Keratinocyte (primary cell): ENCODE results near the gene PRDM10. TPM values are rescaled to one million over a fixed set of nuclear protein-coding genes. Genes with fewer than 3 reads are reported as not detected.

Experiments
- DNase-seq: peaks from one replicate; pipeline ENCODE4 v3.0.0-alpha.2; 2011; ENCODE audit warnings: low read depth, missing footprints, low spot score
- FAIRE-seq: peaks from 2 replicates; lab custom pipeline; 2011; peaks lifted over from hg19 to GRCh38; lab: Jason Lieb, UNC
- H2AFZ ChIP-seq: 2 replicates; pipeline ENCODE4 v1.6.0; 2012; ENCODE audit warnings: low read length, control low read depth, inconsistent platforms; ENCODE audit not compliant: control insufficient read depth
- H3K27ac ChIP-seq: 2 replicates; pipeline ENCODE4 v1.5.1; 2011; ENCODE audit warnings: low read length; ENCODE audit not compliant: control insufficient read depth, insufficient read depth
- H3K27me3 ChIP-seq: 3 replicates; pipeline ENCODE4 v1.6.0; 2011; ENCODE audit warnings: low read length; ENCODE audit not compliant: control insufficient read depth, insufficient read depth; ENCODE audit errors: extremely low read depth
- H3K36me3 ChIP-seq, 2 experiments: 2 replicates in 1 of 2; 3 replicates in 1 of 2; pipeline ENCODE4 v1.5.1; 2011; ENCODE audit warnings: low read length in 2 of 2, mild to moderate bottlenecking in 1 of 2; ENCODE audit not compliant: control insufficient read depth in 2 of 2, insufficient read depth in 2 of 2; ENCODE audit errors: extremely low read depth in 1 of 2
- H3K4me1 ChIP-seq: 3 replicates; pipeline ENCODE4 v1.5.1; 2011; ENCODE audit warnings: low read length; ENCODE audit not compliant: control insufficient read depth, insufficient read depth; ENCODE audit errors: extremely low read depth
- H3K4me2 ChIP-seq: 3 replicates; pipeline ENCODE4 v1.6.0; 2011; ENCODE audit warnings: low read depth, low read length; ENCODE audit not compliant: control insufficient read depth, insufficient read depth; ENCODE audit errors: extremely low read depth
- H3K4me3 ChIP-seq, 3 experiments: fragments of 200-600 bp in 1 of 3; sonication (generic) in 1 of 3; 2 replicates in 2 of 3; 3 replicates in 1 of 3; pipeline ENCODE4 v1.5.1; 2011 to 2016; ENCODE audit warnings: low read length in 3 of 3, mild to moderate bottlenecking in 3 of 3, control low read depth in 2 of 3, inconsistent platforms in 1 of 3, low read depth in 1 of 3, mixed read lengths in 1 of 3, mixed run types in 1 of 3, moderate library complexity in 1 of 3; ENCODE audit not compliant: control insufficient read depth in 2 of 3, insufficient read depth in 2 of 3; ENCODE audit errors: extremely low read depth in 1 of 3
- H3K79me2 ChIP-seq: 2 replicates; pipeline ENCODE4 v1.6.0; 2012; ENCODE audit warnings: low read length; ENCODE audit not compliant: control insufficient read depth, insufficient read depth
- H3K9ac ChIP-seq: 3 replicates; pipeline ENCODE4 v1.6.0; 2011; ENCODE audit warnings: low read length; ENCODE audit not compliant: control insufficient read depth, insufficient read depth; ENCODE audit errors: extremely low read depth
- H3K9me1 ChIP-seq: 3 replicates; pipeline ENCODE4 v1.6.0; 2011; ENCODE audit warnings: low read length; ENCODE audit not compliant: control insufficient read depth, insufficient read depth; ENCODE audit errors: extremely low read depth
- H3K9me3 ChIP-seq: 2 replicates; pipeline ENCODE4 v1.5.1; 2012; ENCODE audit warnings: low read depth, low read length; ENCODE audit not compliant: control insufficient read depth
- H4K20me1 ChIP-seq: 3 replicates; pipeline ENCODE4 v1.6.0; 2011; ENCODE audit warnings: low read length; ENCODE audit not compliant: control insufficient read depth, insufficient read depth; ENCODE audit errors: extremely low read depth
- EZH2 ChIP-seq: IDR thresholded peaks from one replicate; pipeline ENCODE4 v1.6.1; 2012; ENCODE audit warnings: inconsistent platforms, mild to moderate bottlenecking, low read length, moderate library complexity
- dilution Hi-C: fragments of 300-500 bp; cut with MboI; formaldehyde crosslinking; loops from one replicate; pipeline ENCODE4 v1.7.0; 2020; ENCODE audit warnings: low sequenced_read_pairs; ENCODE audit not compliant: extremely low pct_ligation_motif_present
- polyA plus RNA-seq, 5 experiments: library from polyadenylated mRNA; depleted of rRNA in 3 of 5; stranded (reverse) in 3 of 5; stranded (forward) in 1 of 5; unstranded in 1 of 5; fragments of >200 nt; gene quantifications; 1 replicate in 1 of 5; 2 replicates in 3 of 5; 3 replicates in 1 of 5; pipeline versions ENCODE4 v1.2.1 to v1.2.3, GENCODE V29; 2011 to 2012; ENCODE audit warnings: missing spikeins in 2 of 5, low read depth in 1 of 5, low replicate concordance in 1 of 5
- TF ChIP-seq, protein P1 (sequence below), 3 experiments: IDR thresholded peaks in 1 of 3; conservative IDR thresholded peaks in 1 of 3; optimal IDR thresholded peaks in 1 of 3; 2 replicates in 2 of 3; 3 replicates in 1 of 3; pipeline versions ENCODE3 to v1.5.1; 2011; ENCODE audit warnings: low read length in 3 of 3, mild to moderate bottlenecking in 3 of 3, moderate library complexity in 2 of 3, control low read depth in 1 of 3, inconsistent platforms in 1 of 3; ENCODE audit not compliant: insufficient read depth in 2 of 3; ENCODE audit errors: extremely low read depth in 1 of 3

Gene PRDM10
- polyA plus RNA-seq, 1 donor (not counting 4 experiments of a cell fraction or from before 2014, with no cell fraction given), result 4.7 TPM

DNA sequence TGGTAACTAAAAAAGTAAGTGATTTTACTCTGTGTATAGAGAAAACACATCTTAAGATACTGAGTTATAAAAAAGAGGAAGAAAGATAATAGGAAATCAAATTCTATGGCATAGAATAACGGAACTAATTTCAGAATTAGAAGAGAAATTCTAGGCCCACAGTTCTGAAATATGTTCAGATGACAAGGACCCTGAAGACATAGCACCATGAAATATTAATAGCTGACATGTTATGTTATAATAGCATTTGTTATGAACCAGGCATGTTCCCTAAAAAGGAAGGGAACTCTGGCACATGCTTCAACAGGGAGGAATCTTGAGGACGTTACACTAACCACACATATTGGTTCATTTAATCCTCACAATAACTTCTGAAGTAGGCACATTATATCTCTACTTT lies 32.7 kb downstream of the PRDM10 start:
- H3K4me1 ChIP-seq, result no peaks in the 10 kb centered on the region
- TF ChIP-seq, protein P1, sequence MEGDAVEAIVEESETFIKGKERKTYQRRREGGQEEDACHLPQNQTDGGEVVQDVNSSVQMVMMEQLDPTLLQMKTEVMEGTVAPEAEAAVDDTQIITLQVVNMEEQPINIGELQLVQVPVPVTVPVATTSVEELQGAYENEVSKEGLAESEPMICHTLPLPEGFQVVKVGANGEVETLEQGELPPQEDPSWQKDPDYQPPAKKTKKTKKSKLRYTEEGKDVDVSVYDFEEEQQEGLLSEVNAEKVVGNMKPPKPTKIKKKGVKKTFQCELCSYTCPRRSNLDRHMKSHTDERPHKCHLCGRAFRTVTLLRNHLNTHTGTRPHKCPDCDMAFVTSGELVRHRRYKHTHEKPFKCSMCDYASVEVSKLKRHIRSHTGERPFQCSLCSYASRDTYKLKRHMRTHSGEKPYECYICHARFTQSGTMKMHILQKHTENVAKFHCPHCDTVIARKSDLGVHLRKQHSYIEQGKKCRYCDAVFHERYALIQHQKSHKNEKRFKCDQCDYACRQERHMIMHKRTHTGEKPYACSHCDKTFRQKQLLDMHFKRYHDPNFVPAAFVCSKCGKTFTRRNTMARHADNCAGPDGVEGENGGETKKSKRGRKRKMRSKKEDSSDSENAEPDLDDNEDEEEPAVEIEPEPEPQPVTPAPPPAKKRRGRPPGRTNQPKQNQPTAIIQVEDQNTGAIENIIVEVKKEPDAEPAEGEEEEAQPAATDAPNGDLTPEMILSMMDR (optimal IDR thresholded peaks at IDR 0.05 in 1 of 3, IDR thresholded peaks at IDR 0.05 in 1 of 3, conservative IDR thresholded peaks at IDR 0.05 in 1 of 3; ENCODE audit: extremely low read depth in 1 of 3, insufficient read depth in 2 of 3, low read length in 3 of 3), result no peak
- no peak for TF ChIP-seq EZH2
- H2AFZ ChIP-seq, result no peak overlapping the region
- no peaks in the 10 kb centered on the region for H3K36me3 ChIP-seq
- no peak overlapping the region for H3K9ac ChIP-seq
- H3K27me3 ChIP-seq, result no peaks in the 10 kb centered on the region
- no peaks in the 10 kb centered on the region for H3K9me3 ChIP-seq
- dilution Hi-C loops, result no loop called here
- H3K4me3 ChIP-seq, result no peak overlapping the region
- no peaks in the 10 kb centered on the region for H4K20me1 ChIP-seq
- no peaks in the 10 kb centered on the region for H3K9me1 ChIP-seq
- no peak overlapping the region for H3K27ac ChIP-seq
- no peak for DNase-seq
- no peak for FAIRE-seq
- H3K4me2 ChIP-seq, result no peak overlapping the region
- peaks cover 5% of the 10 kb centered on the region for H3K79me2 ChIP-seq

DNA sequence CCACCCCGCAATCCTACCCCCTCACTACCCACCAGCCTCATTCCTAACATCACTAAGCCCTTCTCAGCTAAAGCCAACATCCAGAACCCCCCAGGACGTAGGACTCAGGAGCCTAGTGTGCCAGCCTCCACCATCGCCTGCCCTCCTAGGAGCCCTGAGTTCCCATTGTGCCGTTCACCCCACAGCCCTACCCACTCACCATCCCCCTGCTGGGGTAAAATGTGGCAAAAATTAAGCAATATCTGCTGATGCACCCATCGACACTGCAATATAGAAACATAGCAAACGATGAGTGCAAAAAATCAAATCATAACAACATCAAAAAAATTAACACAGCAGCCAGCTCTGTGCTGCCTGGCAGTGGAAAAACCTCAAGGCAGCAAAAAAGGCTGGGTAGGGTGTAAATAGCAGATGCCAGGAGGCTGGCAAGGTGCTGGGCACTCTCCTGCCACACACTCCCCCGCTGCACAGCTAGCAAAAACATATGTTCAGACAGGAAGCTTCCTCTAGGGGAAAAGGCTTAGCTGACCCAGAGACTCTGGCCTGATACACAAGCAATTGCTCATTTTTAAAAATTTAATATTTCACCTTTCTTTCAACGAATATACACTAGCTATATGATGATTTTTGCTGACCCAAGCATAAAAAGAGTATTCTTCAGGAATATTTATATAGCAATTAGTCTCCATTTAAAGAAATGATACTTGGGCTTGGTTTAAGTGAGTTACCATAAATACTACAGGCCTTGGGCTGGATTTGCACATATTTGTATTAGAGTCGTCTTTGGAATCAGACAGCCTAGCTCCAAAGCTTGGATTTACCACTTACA lies 33.8 kb downstream of the PRDM10 start:
- H4K20me1 ChIP-seq, result no peaks in the 10 kb centered on the region
- FAIRE-seq (no peak), DNase-seq (no peak)
- H3K36me3 ChIP-seq, result no peaks in the 10 kb centered on the region
- no peaks in the 10 kb centered on the region for H3K9me3 ChIP-seq
- no peak overlapping the region for H3K4me3 ChIP-seq
- H3K4me1 ChIP-seq, result no peaks in the 10 kb centered on the region
- dilution Hi-C loops, result no loop called here
- no peak overlapping the region for H3K9ac ChIP-seq
- H3K79me2 ChIP-seq, result peaks cover 2% of the 10 kb centered on the region
- no peaks in the 10 kb centered on the region for H3K27me3 ChIP-seq
- H3K27ac ChIP-seq, result no peak overlapping the region
- H3K4me2 ChIP-seq, result no peak overlapping the region
- H2AFZ ChIP-seq, result no peak overlapping the region
- H3K9me1 ChIP-seq, result no peaks in the 10 kb centered on the region
- TF ChIP-seq, protein P1 (optimal IDR thresholded peaks at IDR 0.05 in 1 of 3, IDR thresholded peaks at IDR 0.05 in 1 of 3, conservative IDR thresholded peaks at IDR 0.05 in 1 of 3; ENCODE audit: extremely low read depth in 1 of 3, insufficient read depth in 2 of 3, low read length in 3 of 3), result no peak
- no peak for TF ChIP-seq EZH2
